Lower lobe of right lung (tissue), 2 donors: ENCODE results near the gene EHBP1L1. TPM values are rescaled to one million over a fixed set of nuclear protein-coding genes. Genes with fewer than 3 reads are reported as not detected.
A peak's percentile ranks its signal among the peaks of the same experiment; 100 is the strongest.

Experiments used
- ATAC-seq, 2 donors: fragments of 200-7000 bp; cut with Tn5 transposase; one replicate each; pipeline ENCODE4 v1.9.1; 2020 to 2022; ENCODE audit warnings: mild to moderate bottlenecking in 2 of 2, moderate library complexity in 2 of 2
- DNase-seq: peaks from one replicate; pipeline ENCODE4 v3.0.0-alpha.2; 2020
- H3K27ac ChIP-seq: fragments of 200-600 bp; one replicate; pipeline ENCODE4 v1.8.0; 2022
- H3K27me3 ChIP-seq: fragments of 200-600 bp; one replicate; pipeline ENCODE4 v1.8.0; 2022; ENCODE audit warnings: low read depth
- H3K36me3 ChIP-seq: fragments of 200-600 bp; one replicate; pipeline ENCODE4 v1.8.0; 2022; ENCODE audit warnings: mild to moderate bottlenecking
- H3K4me1 ChIP-seq: fragments of 200-600 bp; one replicate; pipeline ENCODE4 v1.8.0; 2022
- H3K4me3 ChIP-seq: fragments of 200-600 bp; one replicate; pipeline ENCODE4 v1.8.0; 2022; ENCODE audit warnings: mild to moderate bottlenecking
- H3K9me3 ChIP-seq: fragments of 200-600 bp; one replicate; pipeline ENCODE4 v1.8.0; 2022
- CTCF ChIP-seq: fragments of 200-600 bp; IDR thresholded peaks from one replicate; pipeline ENCODE4 v1.8.0; 2022; ENCODE audit warnings: antibody characterized with exemption, mild to moderate bottlenecking
- intact Hi-C: fragments of 100-400 bp; cut with DNase I; formaldehyde crosslinking; loops from one replicate; pipeline ENCODE4 v1.11.0; 2022
- total RNA-seq: library from RNA; stranded (reverse); fragmentation: NEBNext Ultra II Directional; extraction: Animal tissue kit (Norgen Biotek cat#: 25700); gene quantifications from one replicate; pipeline ENCODE4 v1.2.1, GENCODE V29; 2021
- donor health status: DM: no; HTN: yes; CAD: no; lungs with severe emphysema.

The EHBP1L1 gene
- total RNA-seq, 1 donor from 2014 or later, result 110 TPM

DNA sequence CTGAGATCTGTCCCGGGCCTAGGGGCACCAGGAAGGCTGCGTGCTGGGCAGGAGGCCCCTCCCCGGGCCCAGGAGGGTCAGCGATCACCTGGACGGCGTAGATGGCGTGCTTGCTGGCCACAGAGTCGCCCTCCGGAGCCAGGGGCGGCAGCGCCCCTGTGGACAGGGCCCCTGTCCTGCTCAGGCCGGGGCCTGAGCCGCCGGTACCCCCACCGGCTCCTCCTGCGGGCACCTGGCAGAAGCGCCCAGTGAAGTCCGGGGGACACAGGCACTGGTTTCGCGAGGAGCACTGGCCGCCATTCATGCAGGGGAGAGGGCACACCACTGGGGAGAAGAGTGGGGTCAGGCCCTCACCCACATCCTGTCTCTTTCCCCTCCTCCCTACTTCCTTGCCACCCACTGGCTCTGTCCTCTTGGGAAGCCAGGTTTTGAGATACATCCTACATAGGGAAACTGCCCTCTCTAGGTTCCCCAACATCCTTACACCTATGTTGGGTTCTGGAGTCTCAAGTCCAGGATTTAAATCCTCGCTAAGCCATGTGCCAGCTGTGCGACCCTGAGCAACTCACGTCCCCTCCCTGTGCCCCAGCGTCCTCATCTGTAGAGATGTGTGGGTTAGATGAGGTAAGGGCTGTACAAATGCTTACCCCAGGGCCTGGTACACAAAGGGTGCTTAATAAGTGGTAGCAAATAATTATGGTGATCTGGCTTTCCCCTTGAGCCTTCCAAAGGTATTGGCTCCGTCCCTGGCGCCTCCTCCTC, 21.6 kb upstream of the EHBP1L1 start:
- no peak for TF ChIP-seq CTCF
- H3K9me3 ChIP-seq, result no peaks in the 10 kb centered on the region
- intact Hi-C loops, result no loop called here
- peaks cover 58% of the 10 kb centered on the region for H3K4me1 ChIP-seq
- ATAC-seq (no peak), DNase-seq (no peak)
- peaks cover 16% of the 10 kb centered on the region for H3K36me3 ChIP-seq
- H3K4me3 ChIP-seq, result no peak overlapping the region
- H3K27ac ChIP-seq, result no peak overlapping the region
- no peaks in the 10 kb centered on the region for H3K27me3 ChIP-seq

- Histone ChIP-seq H3K9me3 (no peaks in the 10 kb centered on the region), H3K4me1 (peaks cover 65% of the 10 kb centered on the region), H3K27me3 (no peaks in the 10 kb centered on the region), H3K27ac (no peak overlapping the region), H3K36me3 (peaks cover 13% of the 10 kb centered on the region), H3K4me3 (no peak overlapping the region)
- intact Hi-C loops, result no loop called here
- DNase-seq, result no peak
- TF ChIP-seq CTCF, result no peak
- ATAC-seq, result no peak
Observed at GRCh38 chr11:65554842-65555430, 20.9 kb upstream of the EHBP1L1 start.

GRCh38 chr11:65555693-65556231, 20.1 kb upstream of the EHBP1L1 start:
- Histone ChIP-seq H3K36me3 (peaks cover 10% of the 10 kb centered on the region), H3K27me3 (no peaks in the 10 kb centered on the region), H3K4me3 (no peak overlapping the region), H3K4me1 (peaks cover 73% of the 10 kb centered on the region), H3K9me3 (no peaks in the 10 kb centered on the region), H3K27ac (no peak overlapping the region)
- TF ChIP-seq CTCF, result no peak
- ATAC-seq (no peak), DNase-seq (no peak)
- intact Hi-C loops, result no loop called here

DNA sequence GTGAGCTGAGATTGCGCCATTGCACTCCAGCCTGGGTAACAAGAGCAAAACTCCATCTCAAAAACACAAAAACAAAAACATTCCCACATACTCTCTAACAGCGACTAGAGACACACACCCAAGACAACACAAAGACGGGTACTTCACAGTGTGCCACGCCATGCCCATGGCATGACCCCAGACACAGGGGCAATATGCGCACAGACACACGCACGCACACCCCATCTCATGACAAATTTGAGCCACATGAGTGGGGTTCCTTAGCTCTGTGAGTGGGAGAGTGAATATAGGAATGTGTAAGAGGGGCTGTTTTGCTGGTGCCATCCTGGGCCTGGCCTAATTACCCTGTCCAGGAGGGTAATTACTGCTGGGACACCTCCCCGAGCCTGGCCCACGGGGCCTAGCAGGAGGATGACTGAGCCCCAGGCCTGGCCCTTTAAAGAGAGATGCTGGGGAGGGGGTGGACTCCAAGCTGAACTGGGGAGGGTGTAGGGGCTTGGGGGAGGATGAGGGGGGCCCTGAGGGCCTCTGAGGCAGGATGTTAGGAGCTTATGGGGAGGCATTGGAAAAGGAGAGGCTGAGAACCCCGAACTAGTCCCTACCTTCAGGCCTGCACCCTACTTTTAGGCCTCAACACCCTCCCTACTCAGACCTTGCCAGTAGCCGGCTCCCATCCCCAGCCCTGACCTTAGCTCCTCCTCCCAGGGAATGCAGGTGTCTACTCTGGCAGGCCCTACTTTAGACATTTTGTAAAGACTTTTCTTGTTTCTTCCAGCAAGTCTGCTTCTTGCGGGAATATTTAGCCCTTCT, 19.2 kb upstream of the EHBP1L1 start:
- intact Hi-C loops, result no loop called here
- peaks cover 78% of the 10 kb centered on the region for H3K4me1 ChIP-seq
- peak overlapping the region; percentile 63 for H3K4me3 ChIP-seq
- no peaks in the 10 kb centered on the region for H3K9me3 ChIP-seq
- no peak for TF ChIP-seq CTCF
- peak overlapping the region; percentile 90 for H3K27ac ChIP-seq
- ATAC-seq (no peak), DNase-seq (no peak)
- peaks cover 10% of the 10 kb centered on the region for H3K36me3 ChIP-seq
- no peaks in the 10 kb centered on the region for H3K27me3 ChIP-seq

DNA sequence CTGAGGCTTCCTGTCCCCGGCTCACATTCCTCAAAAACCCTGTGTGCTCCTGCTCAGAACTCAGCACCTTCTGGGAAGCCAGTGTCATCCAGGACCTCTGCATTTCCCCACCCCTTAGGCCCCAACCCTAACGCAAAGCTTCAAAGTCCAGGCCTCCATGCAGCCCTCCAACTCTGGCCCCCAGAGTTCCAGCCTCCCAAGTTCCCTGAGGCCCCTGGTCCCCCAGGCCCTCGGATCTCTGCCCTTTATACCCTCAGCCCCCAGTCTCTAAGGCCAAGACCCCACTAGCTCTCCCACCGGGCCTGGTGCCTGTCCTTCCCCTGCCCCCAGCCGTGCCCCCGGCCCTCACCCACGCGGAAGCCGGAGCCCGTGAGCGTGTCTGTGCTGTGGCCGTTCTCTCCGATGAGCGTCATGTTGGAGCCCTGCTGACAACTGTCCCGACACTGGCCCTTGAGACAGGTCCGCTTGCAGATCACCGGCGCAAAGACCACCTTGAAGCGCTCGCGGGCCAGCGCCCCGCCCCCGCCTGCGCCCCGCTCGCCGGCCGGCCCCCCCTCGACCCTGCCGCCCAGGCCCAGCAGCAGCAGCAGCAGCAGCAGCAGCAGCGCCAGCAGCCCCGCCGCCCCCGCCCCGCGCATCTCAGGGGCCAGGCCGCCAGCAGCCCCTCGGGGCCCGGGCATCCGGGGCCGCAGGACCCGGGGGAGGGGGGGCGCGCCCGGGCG, 18.4 kb upstream of the EHBP1L1 start:
- DNase-seq, result no peak

More for the DNA sequence above, 18.4 kb upstream of the EHBP1L1 start:
- intact Hi-C loops, result no loop called here
- Histone ChIP-seq H3K36me3 (peaks cover 10% of the 10 kb centered on the region), H3K4me3 (peak overlapping the region; percentile 63), H3K27ac (peak overlapping the region; percentile 90), H3K9me3 (no peaks in the 10 kb centered on the region), H3K4me1 (peaks cover 71% of the 10 kb centered on the region), H3K27me3 (no peaks in the 10 kb centered on the region)
- no peak for ATAC-seq
- no peak for TF ChIP-seq CTCF
